Esophagus squamous epithelium (tissue), 5 donors: ENCODE measurements around the gene AEN. TPM values are rescaled to one million over a fixed set of nuclear protein-coding genes. Genes with fewer than 3 reads are reported as not detected.

Experiments
- DNase-seq: peaks from one replicate; lab custom pipeline; 2025; lab: John Stamatoyannopoulos, UW
- H3K27ac ChIP-seq, 4 donors: fragments of 200-600 bp; sonication (generic); one replicate each; pipeline ENCODE4 v1.5.1; 2016 to 2019; ENCODE audit warnings: mild to moderate bottlenecking in 1 of 4
- H3K27me3 ChIP-seq, 4 donors: fragments of 200-600 bp; sonication (generic); 1 replicate in 3 of 4; 2 replicates in 1 of 4; pipeline versions ENCODE4 v1.5.1 to v1.6.0; 2017 to 2021; ENCODE audit warnings: antibody characterized with exemption in 1 of 4
- H3K36me3 ChIP-seq, 3 donors: fragments of 200-600 bp; sonication (generic); one replicate each; pipeline ENCODE4 v1.5.1; 2016 to 2019
- H3K4me1 ChIP-seq, 3 donors: fragments of 200-600 bp; sonication (generic); one replicate each; pipeline ENCODE4 v1.5.1; 2017 to 2019
- H3K4me3 ChIP-seq, 4 donors: fragments of 200-600 bp; sonication (generic); 1 replicate in 3 of 4; 2 replicates in 1 of 4; pipeline ENCODE4 v1.5.1; 2016 to 2019; ENCODE audit warnings: mild to moderate bottlenecking in 2 of 4, moderate library complexity in 1 of 4
- H3K9me3 ChIP-seq, 3 donors: fragments of 200-600 bp; sonication (generic); one replicate each; pipeline ENCODE4 v1.5.1; 2016 to 2019
- POLR2A ChIP-seq, 4 donors: fragments of 450-650 bp; IDR thresholded peaks; one replicate each; pipeline ENCODE4 v1.6.1; 2017; ENCODE audit warnings: antibody characterized with exemption in 4 of 4, mild to moderate bottlenecking in 4 of 4, moderate library complexity in 3 of 4
- WGBS, 2 donors: methylation state at CpG; one replicate each; pipeline ENCODE4 v1.1.5; 2018; 5-methylcytosine and 5-hydroxymethylcytosine counted together
- intact Hi-C: fragments of 100-400 bp; cut with DNase I; formaldehyde crosslinking; loops from one replicate; pipeline ENCODE4 v1.15.0; 2022
- total RNA-seq, 4 donors: library from RNA; depleted of rRNA; stranded (reverse); fragments of >200 nt; gene quantifications; one replicate each; pipeline ENCODE4 v1.1.0, GENCODE V29; 2016
- TF ChIP-seq, protein P1 (sequence below), 6 experiments: fragments of 450-650 bp in 4 of 6; fragments of 200-600 bp in 2 of 6; sonication (generic) in 2 of 6; IDR thresholded peaks; one replicate each; pipeline ENCODE4 v1.5.1; 2016 to 2019; ENCODE audit warnings: antibody characterized with exemption in 6 of 6, mild to moderate bottlenecking in 4 of 6, moderate library complexity in 4 of 6
- donor health status: DM: yes; HTN: yes; CAD: no.

The AEN gene
- total RNA-seq, 4 donors from 2014 or later: 13.4 to 31.4 (median 18.1) TPM

DNA sequence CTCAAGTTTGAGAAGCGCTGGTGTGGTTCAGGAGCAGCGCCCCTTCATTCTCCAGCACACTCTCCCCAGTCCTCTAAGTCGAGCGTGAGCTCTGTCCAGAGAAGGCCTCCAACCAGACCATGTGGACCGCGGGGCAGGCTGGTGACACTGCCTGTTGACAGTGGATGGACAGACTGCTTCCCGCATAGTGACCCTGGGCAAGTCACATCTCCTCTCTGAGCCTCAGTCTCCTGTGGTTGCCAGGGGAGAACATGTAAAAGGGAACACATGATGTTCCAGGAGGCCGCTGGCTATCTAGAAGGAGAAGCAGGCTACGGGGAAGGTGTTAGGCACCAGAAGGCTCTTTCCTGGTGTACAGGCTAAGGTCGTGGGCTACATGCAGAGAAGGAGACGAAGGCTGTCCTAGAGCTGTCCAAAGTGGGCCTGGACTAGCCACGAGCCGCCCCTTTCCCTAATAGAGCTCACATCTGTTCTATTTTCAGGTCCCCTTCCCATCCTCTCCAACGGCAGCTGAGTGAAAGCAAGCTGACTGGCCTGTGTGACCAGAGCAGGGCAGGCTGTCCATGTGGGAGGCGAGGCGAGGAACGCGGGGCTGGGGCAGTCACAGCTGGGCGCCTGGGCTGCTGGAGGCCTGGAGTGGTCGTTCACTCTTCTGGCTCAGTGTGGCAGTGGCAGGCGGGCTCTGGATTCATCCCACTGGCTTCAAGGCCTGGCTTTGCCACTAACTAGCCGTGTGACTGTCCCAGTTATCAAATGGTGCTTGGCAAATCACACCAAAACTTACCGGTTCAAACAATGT lies 28.8 kb downstream of the AEN start:
- no peaks in the 10 kb centered on the region for H3K9me3 ChIP-seq
- no peak overlapping the region for H3K4me3 ChIP-seq
- H3K27me3 ChIP-seq: no peaks in the 10 kb centered on the region
- TF ChIP-seq, protein P1, sequence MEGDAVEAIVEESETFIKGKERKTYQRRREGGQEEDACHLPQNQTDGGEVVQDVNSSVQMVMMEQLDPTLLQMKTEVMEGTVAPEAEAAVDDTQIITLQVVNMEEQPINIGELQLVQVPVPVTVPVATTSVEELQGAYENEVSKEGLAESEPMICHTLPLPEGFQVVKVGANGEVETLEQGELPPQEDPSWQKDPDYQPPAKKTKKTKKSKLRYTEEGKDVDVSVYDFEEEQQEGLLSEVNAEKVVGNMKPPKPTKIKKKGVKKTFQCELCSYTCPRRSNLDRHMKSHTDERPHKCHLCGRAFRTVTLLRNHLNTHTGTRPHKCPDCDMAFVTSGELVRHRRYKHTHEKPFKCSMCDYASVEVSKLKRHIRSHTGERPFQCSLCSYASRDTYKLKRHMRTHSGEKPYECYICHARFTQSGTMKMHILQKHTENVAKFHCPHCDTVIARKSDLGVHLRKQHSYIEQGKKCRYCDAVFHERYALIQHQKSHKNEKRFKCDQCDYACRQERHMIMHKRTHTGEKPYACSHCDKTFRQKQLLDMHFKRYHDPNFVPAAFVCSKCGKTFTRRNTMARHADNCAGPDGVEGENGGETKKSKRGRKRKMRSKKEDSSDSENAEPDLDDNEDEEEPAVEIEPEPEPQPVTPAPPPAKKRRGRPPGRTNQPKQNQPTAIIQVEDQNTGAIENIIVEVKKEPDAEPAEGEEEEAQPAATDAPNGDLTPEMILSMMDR (IDR thresholded peaks at IDR 0.05): no peak
- H3K4me1 ChIP-seq: peaks cover 4 to 58% (median 27%) of the 10 kb centered on the region in 3 donors
- 79 to 81% methylated on average over 12 to 18 of the region's 23 CpGs for whole genome bisulfite sequencing, 2 donors
- intact Hi-C loops: loop anchor here (10.0 kb wide), 1 partner anchor 185 kb away; no protein-coding TSS in a partner anchor
- DNase-seq: no peak
- peak overlapping the region in 3 of 4 donors; percentile 32 to 76 (median 71) for H3K27ac ChIP-seq
- H3K36me3 ChIP-seq: peaks cover 0 to 3% (median 0%) of the 10 kb centered on the region in 3 donors

GRCh38 chr15:88650556-88650955 lies 29.4 kb downstream of the AEN start:
- Histone ChIP-seq H3K36me3 (no peaks in the 10 kb centered on the region), H3K9me3 (no peaks in the 10 kb centered on the region), H3K27me3 (no peaks in the 10 kb centered on the region), H3K27ac (peak overlapping the region in 1 of 4 donors; percentile 71), H3K4me1 (peaks cover 4 to 58% (median 27%) of the 10 kb centered on the region in 3 donors), H3K4me3 (no peak overlapping the region)
- WGBS, 2 donors: 97 to 100% methylated on average over 7 to 8 of the region's 12 CpGs
- intact Hi-C loops: loop anchor here (10.0 kb wide), 1 partner anchor 184 kb away; no protein-coding TSS in a partner anchor
- no peak for DNase-seq
- no peak for TF ChIP-seq POLR2A (IDR thresholded peaks at IDR 0.05)
- TF ChIP-seq, protein P1 (IDR thresholded peaks at IDR 0.05): no peak

DNA sequence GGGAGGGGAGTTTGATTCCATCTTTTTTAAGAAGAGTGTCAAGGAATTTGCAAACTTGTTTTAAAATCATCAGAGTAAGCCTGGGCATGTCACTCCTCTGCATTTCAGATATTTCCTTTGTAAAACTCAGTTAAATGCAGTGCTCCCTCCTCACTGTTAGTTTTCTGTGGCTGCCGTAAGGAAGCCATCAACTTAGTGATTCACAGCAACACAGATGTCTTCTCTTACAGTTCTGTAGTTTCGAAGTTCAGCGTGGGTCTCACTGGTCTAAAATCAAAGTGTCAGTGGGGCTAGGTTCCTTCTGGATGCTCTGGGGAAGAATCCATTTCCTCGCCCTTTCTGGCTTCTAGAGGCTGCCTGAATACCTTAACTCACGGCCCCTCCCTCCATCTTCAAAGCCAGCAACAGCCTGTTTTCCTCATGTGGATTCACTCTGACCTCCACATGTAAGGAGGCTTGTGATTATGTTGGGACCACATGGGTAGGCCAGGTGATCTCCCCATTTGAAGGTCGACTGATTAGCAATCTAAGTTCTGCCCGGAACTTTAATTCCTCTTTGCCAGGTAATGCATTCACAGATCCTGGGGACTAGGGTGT lies 30.1 kb downstream of the AEN start:
- no peak overlapping the region for H3K4me3 ChIP-seq
- H3K4me1 ChIP-seq: peaks cover 4 to 58% (median 27%) of the 10 kb centered on the region in 3 donors
- no peaks in the 10 kb centered on the region for H3K27me3 ChIP-seq
- no peak for DNase-seq
- TF ChIP-seq, protein P1 (IDR thresholded peaks at IDR 0.05): no peak
- TF ChIP-seq POLR2A (IDR thresholded peaks at IDR 0.05): no peak
- 63 to 78% methylated on average over 4 to 7 of the region's 7 CpGs for WGBS, 2 donors
- intact Hi-C loops: loop anchor here (10.0 kb wide), 1 partner anchor 184 kb away; no protein-coding TSS in a partner anchor
- no peaks in the 10 kb centered on the region for H3K36me3 ChIP-seq
- H3K27ac ChIP-seq: no peak overlapping the region
- H3K9me3 ChIP-seq: no peaks in the 10 kb centered on the region

DNA sequence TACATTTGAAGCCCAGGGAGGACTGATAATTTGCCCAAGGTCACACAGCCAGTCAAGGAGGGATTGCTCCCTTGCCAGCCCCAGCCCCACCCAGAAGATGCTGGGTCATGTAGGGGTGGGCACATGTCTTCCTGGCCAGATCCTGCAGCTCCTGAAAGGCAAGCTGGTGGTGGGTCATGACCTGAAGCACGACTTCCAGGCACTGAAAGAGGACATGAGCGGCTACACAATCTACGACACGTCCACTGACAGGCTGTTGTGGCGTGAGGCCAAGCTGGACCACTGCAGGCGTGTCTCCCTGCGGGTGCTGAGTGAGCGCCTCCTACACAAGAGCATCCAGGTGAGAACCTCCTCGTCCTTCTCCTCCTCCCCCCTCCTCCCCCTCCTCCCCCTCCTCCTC lies 30.8 kb downstream of the AEN start:
- intact Hi-C loops: loop anchor here (10.0 kb wide), 1 partner anchor 183 kb away; no protein-coding TSS in a partner anchor
- no peak for TF ChIP-seq POLR2A (IDR thresholded peaks at IDR 0.05)
- TF ChIP-seq, protein P1 (IDR thresholded peaks at IDR 0.05): no peak
- Histone ChIP-seq H3K4me1 (peaks cover 4 to 58% (median 27%) of the 10 kb centered on the region in 3 donors), H3K27me3 (peaks cover 0 to under 1% (median 0%) of the 10 kb centered on the region in 4 donors), H3K36me3 (no peaks in the 10 kb centered on the region), H3K9me3 (no peaks in the 10 kb centered on the region), H3K27ac (no peak overlapping the region), H3K4me3 (no peak overlapping the region)
- DNase-seq: no peak
- 76 to 87% methylated on average over 7 to 9 of the region's 9 CpGs for WGBS, 2 donors
